Glutamatergic neuron (in vitro differentiated cells): ENCODE data around the gene LILRB1. TPM values are rescaled to one million over a fixed set of nuclear protein-coding genes. Genes with fewer than 3 reads are reported as not detected.
A peak's percentile ranks its signal among the peaks of the same experiment; 100 is the strongest.
"Not testable (repeated sequence)": the region's sequence is repeated elsewhere in the genome, so short reads cannot be mapped to it uniquely, and the experiment has no call there.

ENCODE experiments used
- DNase-seq: peaks from one replicate; pipeline ENCODE4 v3.0.0; 2022
- H3K27ac Mint-ChIP-seq: one replicate; pipeline ENCODE4 v1.8.0; 2020; ENCODE audit warnings: mild to moderate bottlenecking, mixed read lengths, inconsistent platforms; ENCODE audit not compliant: unreplicated experiment
- H3K27me3 Mint-ChIP-seq: one replicate; pipeline ENCODE4 v1.8.0; 2020; ENCODE audit warnings: mild to moderate bottlenecking, moderate library complexity, mixed read lengths, inconsistent platforms; ENCODE audit not compliant: unreplicated experiment
- H3K36me3 Mint-ChIP-seq: one replicate; pipeline ENCODE4 v1.8.0; 2020; ENCODE audit warnings: mild to moderate bottlenecking, mixed read lengths, inconsistent platforms; ENCODE audit not compliant: unreplicated experiment
- H3K4me1 Mint-ChIP-seq: one replicate; pipeline ENCODE4 v1.8.0; 2020; ENCODE audit warnings: mild to moderate bottlenecking, low read depth, mixed read lengths, inconsistent platforms; ENCODE audit not compliant: unreplicated experiment
- H3K4me3 Mint-ChIP-seq: one replicate; pipeline ENCODE4 v1.8.0; 2020; ENCODE audit warnings: mild to moderate bottlenecking, mixed read lengths, inconsistent platforms; ENCODE audit not compliant: unreplicated experiment
- H3K9me3 Mint-ChIP-seq: one replicate; pipeline ENCODE4 v1.8.0; 2020; ENCODE audit warnings: mild to moderate bottlenecking, moderate library complexity, mixed read lengths, inconsistent platforms; ENCODE audit not compliant: unreplicated experiment
- total RNA-seq: library from RNA; stranded (reverse); fragmentation: NEBNext Ultra II Directional; extraction: Animal tissue kit (Norgen Biotek cat#: 25700); gene quantifications from one replicate; pipeline ENCODE4 v1.2.1, GENCODE V29; 2021; ENCODE audit not compliant: unreplicated experiment
- TF ChIP-seq, protein P1 (sequence below): fragments of 200-600 bp; sonication (generic); IDR thresholded peaks from one replicate; pipeline ENCODE4 v1.5.0; 2021; ENCODE audit not compliant: partially characterized antibody, unreplicated experiment

The LILRB1 gene
- total RNA-seq, 1 donor from 2014 or later = 0.22 TPM

DNA sequence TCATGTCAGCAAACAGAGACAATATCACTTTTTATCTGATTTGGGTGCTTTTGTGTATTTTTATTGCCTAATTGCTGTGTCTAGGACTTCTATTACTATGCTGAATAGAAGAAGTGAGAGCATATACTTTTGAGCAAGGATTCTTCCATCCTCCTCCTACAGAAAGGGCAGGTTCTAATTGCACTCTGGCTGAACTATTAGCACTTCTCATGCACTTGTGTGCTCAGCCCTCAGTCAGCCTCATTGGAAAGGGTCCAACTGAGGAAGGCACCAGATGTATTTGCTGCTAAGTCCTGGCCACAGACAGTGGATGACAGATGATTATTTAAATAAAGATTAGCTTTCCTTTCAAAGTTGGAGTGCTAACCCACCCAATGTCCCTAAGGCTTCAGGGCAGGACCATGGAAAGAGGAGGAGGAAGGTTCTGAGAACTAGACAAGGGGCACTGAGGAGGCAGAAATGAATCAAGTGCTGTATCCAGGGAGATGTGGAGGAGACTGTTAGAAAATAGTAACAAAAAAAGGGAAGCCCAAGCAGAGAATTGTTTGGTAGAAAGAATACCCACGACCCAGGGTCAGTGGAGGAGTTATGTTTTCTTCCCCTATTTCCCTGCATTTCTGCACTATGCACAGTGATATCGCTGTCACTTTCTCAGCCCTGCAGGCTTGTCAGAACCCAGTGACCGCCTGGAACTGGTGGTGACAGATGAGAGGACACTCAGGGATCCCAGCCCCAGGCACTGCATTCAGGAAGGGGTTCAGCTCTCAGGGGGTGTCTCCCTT, 40.5 kb downstream of the LILRB1 start:
- H3K9me3 Mint-ChIP-seq = peaks cover 10% of the 10 kb centered on the region
- peaks cover 8% of the 10 kb centered on the region for H3K36me3 Mint-ChIP-seq
- no peak overlapping the region for H3K27ac Mint-ChIP-seq
- TF ChIP-seq, protein P1, sequence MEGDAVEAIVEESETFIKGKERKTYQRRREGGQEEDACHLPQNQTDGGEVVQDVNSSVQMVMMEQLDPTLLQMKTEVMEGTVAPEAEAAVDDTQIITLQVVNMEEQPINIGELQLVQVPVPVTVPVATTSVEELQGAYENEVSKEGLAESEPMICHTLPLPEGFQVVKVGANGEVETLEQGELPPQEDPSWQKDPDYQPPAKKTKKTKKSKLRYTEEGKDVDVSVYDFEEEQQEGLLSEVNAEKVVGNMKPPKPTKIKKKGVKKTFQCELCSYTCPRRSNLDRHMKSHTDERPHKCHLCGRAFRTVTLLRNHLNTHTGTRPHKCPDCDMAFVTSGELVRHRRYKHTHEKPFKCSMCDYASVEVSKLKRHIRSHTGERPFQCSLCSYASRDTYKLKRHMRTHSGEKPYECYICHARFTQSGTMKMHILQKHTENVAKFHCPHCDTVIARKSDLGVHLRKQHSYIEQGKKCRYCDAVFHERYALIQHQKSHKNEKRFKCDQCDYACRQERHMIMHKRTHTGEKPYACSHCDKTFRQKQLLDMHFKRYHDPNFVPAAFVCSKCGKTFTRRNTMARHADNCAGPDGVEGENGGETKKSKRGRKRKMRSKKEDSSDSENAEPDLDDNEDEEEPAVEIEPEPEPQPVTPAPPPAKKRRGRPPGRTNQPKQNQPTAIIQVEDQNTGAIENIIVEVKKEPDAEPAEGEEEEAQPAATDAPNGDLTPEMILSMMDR = no peak
- peaks cover under 1% of the 10 kb centered on the region for H3K27me3 Mint-ChIP-seq
- H3K4me3 Mint-ChIP-seq = no peak overlapping the region
- DNase-seq = no peak
- H3K4me1 Mint-ChIP-seq = no peaks in the 10 kb centered on the region

DNA sequence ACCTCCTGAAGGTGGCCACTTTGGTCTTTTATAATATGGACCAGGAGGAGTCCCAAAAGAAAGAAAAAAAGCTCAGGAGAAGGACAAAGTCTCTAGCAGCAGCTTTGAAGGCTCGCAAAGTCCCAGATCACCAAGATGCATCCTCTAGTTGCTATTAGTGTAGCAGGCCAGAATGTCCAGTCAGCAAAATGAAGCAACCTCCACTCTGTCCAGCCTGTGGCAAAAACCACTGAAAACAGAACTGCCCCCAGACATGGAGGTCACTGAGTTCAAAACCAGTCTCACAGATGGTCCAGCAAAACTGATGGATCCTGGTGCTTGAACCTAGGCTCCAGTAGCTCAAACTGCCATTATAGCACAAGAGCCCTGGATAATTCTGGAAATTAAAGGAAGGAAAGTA, 42.9 kb downstream of the LILRB1 start:
- no peak for DNase-seq
- H3K27ac Mint-ChIP-seq = no peak overlapping the region
- peaks cover 2% of the 10 kb centered on the region for H3K9me3 Mint-ChIP-seq
- no peaks in the 10 kb centered on the region for H3K27me3 Mint-ChIP-seq
- TF ChIP-seq, protein P1 = no peak
- peaks cover 3% of the 10 kb centered on the region for H3K36me3 Mint-ChIP-seq
- H3K4me1 Mint-ChIP-seq = no peaks in the 10 kb centered on the region
- no peak overlapping the region for H3K4me3 Mint-ChIP-seq

DNA sequence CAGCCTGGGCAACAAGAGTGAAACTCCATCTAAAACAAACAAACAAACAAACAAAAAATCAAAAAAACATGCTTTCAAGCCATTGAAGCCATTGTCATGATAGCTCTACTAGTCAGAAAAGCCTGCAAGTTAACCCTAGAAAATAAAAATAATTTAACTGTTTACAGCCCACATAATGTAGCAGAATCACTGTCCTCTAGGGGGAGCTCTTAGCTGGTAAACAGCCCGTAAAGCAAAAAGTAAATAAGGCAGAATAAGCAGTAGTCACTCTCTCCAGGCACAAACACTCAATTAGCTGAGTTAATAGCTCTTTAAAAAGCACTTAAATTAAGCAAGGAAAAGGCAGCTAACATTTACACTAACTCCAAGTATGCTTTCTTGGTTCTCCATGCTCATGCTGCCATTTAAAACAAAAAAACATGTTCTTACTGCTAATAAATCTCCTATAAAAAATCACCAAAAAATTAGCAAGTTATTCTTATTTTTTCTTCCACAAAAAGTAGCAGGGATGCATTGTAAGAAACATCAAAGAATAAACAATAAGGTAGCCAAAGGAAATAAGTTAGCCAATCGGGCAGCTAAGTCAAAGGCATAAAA, 43.8 kb downstream of the LILRB1 start:
- Mint-ChIP-seq H3K36me3 (no peaks in the 10 kb centered on the region), H3K4me3 (no peak overlapping the region), H3K4me1 (no peaks in the 10 kb centered on the region), H3K27ac (no peak overlapping the region), H3K9me3 (no peaks in the 10 kb centered on the region), H3K27me3 (no peaks in the 10 kb centered on the region)
- no peak for DNase-seq
- TF ChIP-seq, protein P1 = peak; percentile 75

DNA sequence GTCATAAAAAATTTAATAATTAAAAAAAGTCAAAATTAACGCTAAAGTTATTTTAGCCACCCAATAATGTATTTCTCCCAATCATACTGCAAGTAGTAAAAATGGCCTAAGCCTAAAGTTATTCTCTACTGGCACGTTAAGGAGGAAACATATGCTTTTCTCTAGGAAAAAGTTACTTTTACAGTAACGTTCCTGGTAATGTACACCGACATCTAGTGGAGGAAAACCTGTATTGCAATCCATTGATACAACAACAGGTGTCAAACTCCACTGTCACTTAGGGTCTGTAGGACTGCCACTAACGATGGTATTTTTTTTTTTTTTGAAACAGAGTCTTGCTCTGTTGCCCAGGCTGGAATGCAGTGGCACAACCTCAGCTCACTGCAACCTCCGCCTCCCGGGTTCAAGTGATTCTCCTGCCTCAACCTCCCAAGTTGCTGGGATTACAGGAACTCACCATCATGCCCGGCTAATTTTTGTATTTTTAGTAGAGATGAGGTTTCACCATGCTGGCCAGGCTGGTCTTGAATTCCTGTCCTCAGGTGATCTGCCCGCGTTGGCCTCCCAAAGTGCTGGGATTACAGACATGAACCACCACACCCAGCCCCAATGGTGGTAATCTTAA, 46.0 kb downstream of the LILRB1 start:
- TF ChIP-seq, protein P1 = peak; percentile 91
- not testable (repeated sequence) for H3K36me3 Mint-ChIP-seq, H3K27ac Mint-ChIP-seq, DNase-seq, H3K4me1 Mint-ChIP-seq, H3K27me3 Mint-ChIP-seq, H3K9me3 Mint-ChIP-seq, H3K4me3 Mint-ChIP-seq

DNA sequence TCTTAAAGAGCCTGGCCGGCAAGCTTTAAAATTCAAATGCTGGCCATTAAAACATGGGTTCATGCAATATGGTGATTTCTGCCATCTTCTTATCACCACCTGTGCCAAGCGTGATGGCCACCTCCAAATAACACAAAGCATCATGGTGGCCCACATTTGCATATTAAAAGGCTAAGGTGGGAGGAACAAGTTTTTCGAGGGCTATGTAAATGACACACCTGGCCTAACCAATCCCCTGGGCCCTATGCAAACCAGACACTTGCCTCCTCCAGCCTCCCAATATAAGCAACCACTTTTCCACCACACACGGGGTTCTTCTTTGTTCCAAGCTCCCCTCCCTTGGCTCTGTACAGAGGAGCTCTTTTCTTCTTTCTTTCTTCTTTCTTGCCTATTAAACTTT, 46.9 kb downstream of the LILRB1 start:
- DNase-seq = no peak
- H3K27ac Mint-ChIP-seq = no peak overlapping the region
- H3K4me1 Mint-ChIP-seq = no peaks in the 10 kb centered on the region
- TF ChIP-seq, protein P1 = no peak
- H3K27me3 Mint-ChIP-seq = no peaks in the 10 kb centered on the region
- H3K9me3 Mint-ChIP-seq = no peaks in the 10 kb centered on the region
- H3K36me3 Mint-ChIP-seq = no peaks in the 10 kb centered on the region
- no peak overlapping the region for H3K4me3 Mint-ChIP-seq

DNA sequence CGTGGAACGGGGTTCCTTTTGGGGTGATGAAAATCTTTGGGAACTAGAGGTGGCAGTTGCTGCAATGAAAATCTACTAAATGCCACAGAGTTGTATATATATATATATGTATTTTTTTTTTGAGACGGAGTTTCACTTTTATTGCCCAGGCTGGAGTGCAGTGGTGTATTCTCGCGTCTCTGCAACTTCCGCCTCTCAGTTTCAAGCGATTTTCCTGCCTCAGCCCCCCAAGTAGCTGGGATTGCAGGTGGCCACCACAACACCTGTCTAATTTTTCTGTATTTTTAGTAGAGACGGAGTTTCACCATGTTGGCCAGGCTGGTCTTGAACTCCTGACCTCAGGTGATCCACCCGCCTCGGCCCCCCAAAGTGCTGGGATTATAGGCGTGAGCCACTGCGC, 51.3 kb downstream of the LILRB1 start:
- H3K27me3 Mint-ChIP-seq, H3K9me3 Mint-ChIP-seq, H3K36me3 Mint-ChIP-seq, H3K27ac Mint-ChIP-seq, H3K4me3 Mint-ChIP-seq, H3K4me1 Mint-ChIP-seq, DNase-seq: not testable (repeated sequence)
